ENCODE measurements around the gene KCNK7. TPM values are rescaled to one million over a fixed set of nuclear protein-coding genes. Genes with fewer than 3 reads are reported as not detected.
A peak's percentile ranks its signal among the peaks of the same experiment; 100 is the strongest.

Gene KCNK7
- total and polyA plus RNA-seq, 2 experiments from 2014 or later: 0.60 TPM; not detected in 1

GRCh38 chr11:65611758-65612603, 16.4 kb upstream of the KCNK7 start (continued):
- no peak for TF ChIP-seq ETS1 (IDR thresholded peaks at IDR 0.05)
- TF ChIP-seq CTCF (conservative IDR thresholded peaks at IDR 0.05; ENCODE audit: low read depth in 2 of 2): no peak
- TF ChIP-seq EZH2 (IDR thresholded peaks at IDR 0.05; ENCODE audit: low read depth, unreplicated experiment): no peak
- TF ChIP-seq REST (IDR thresholded peaks at IDR 0.05; ENCODE audit: unreplicated experiment): no peak
- no peak for TF ChIP-seq NANOG (IDR thresholded peaks at IDR 0.05; ENCODE audit: borderline replicate concordance)
- TF ChIP-seq ZNF114 (CRISPR knock-in tag; IDR thresholded peaks at IDR 0.05): no peak
- TF ChIP-seq CREB1 (CRISPR knock-in tag; IDR thresholded peaks at IDR 0.05; ENCODE audit: low read depth): no peak
- no peak for TF ChIP-seq POLR2AphosphoS5 (IDR thresholded peaks at IDR 0.05; ENCODE audit: low read depth)
- no peak for TF ChIP-seq JUNB (IDR thresholded peaks at IDR 0.05; ENCODE audit: unreplicated experiment)

- Mint-ChIP-seq H3K36me3 (ENCODE audit: low read depth) (peaks cover 6% of the 10 kb centered on the region; the same call in 1 of the 3 replicates), H3K9me3 (no peaks in the 10 kb centered on the region), H3K4me1 (peaks cover 16% of the 10 kb centered on the region), H3K27me3 (ENCODE audit: insufficient read depth, low read depth, poor library complexity) (peaks cover 25% of the 10 kb centered on the region), H3K27ac (no peak overlapping the region), H3K4me3 (peak overlapping the region; percentile 36; the same call in 2 of the 3 replicates)
- ATAC-seq: no peak
- H3K4me3 ChIP-seq: peak overlapping the region; percentile 59; the same call in 1 of the 2 replicates
- H4K20me1 ChIP-seq (replicated peaks; ENCODE audit: insufficient read depth): peaks cover under 1% of the 10 kb centered on the region; the same call in 1 of the 2 replicates
- H3K27me3 ChIP-seq (ENCODE audit: insufficient read depth): no peaks in the 10 kb centered on the region
- peak overlapping the region; percentile 38; the same call in 1 of the 2 replicates for H3K4me2 ChIP-seq
- H3F3A ChIP-seq (replicated peaks; ENCODE audit: low read depth): peaks cover 19% of the 10 kb centered on the region
- DNase-seq (ENCODE audit: low spot score): peak; percentile 56
- H3K79me2 ChIP-seq (replicated peaks; ENCODE audit: insufficient read depth): peaks cover 12% of the 10 kb centered on the region
- H3K27ac ChIP-seq (ENCODE audit: low read depth): no peak overlapping the region
- H3K36me3 ChIP-seq (ENCODE audit: insufficient read depth): no peaks in the 10 kb centered on the region
- H3K4me1 ChIP-seq (ENCODE audit: insufficient read depth): peaks cover 20% of the 10 kb centered on the region
- no peak overlapping the region for H2AFZ ChIP-seq
- H3K9me2 ChIP-seq (ENCODE audit: insufficient read depth): no peaks in the 10 kb centered on the region
- no peak for TF ChIP-seq EZH2 (IDR thresholded peaks at IDR 0.05; ENCODE audit: low read depth, unreplicated experiment)
- no peak for TF ChIP-seq ZNF331 (CRISPR knock-in tag; IDR thresholded peaks at IDR 0.05; ENCODE audit: low read depth)
Observed at GRCh38 chr11:65611028-65611757, 15.6 kb upstream of the KCNK7 start.

All from GM23338 (cell line).